Gastrocnemius medialis (tissue), 4 donors: ENCODE results near the gene SLC2A3. TPM values are rescaled to one million over a fixed set of nuclear protein-coding genes. Genes with fewer than 3 reads are reported as not detected.
"Not testable (repeated sequence)": the region's sequence is repeated elsewhere in the genome, so short reads cannot be mapped to it uniquely, and the experiment has no call there.

Source experiments
- ATAC-seq, 2 donors: fragments of 150-250 bp; one replicate each; pipeline ENCODE4 v1.9.1; 2016
- DNase-seq, 2 donors: peaks; one replicate each; pipeline ENCODE4 v3.0.0-alpha.2; 2019
- H3K27ac ChIP-seq, 4 donors: fragments of 200-600 bp; sonication (generic); 1 replicate in 1 of 4; 2 replicates in 3 of 4; pipeline ENCODE4 v1.5.1; 2016 to 2018; ENCODE audit warnings: mild to moderate bottlenecking in 2 of 4, moderate library complexity in 1 of 4
- H3K27me3 ChIP-seq, 3 donors: fragments of 200-600 bp; sonication (generic) in 2 of 3; 1 replicate in 1 of 3; 2 replicates in 2 of 3; pipeline versions ENCODE4 v1.5.1 to v1.6.0; 2016 to 2019; ENCODE audit warnings: mild to moderate bottlenecking in 1 of 3, moderate library complexity in 1 of 3
- H3K36me3 ChIP-seq, 2 donors: fragments of 200-600 bp; sonication (generic) in 1 of 2; one replicate each; pipeline ENCODE4 v1.5.1; 2017 to 2018
- H3K4me1 ChIP-seq, 2 donors: fragments of 200-600 bp; sonication (generic) in 1 of 2; one replicate each; pipeline ENCODE4 v1.5.1; 2016 to 2017; ENCODE audit warnings: mild to moderate bottlenecking in 2 of 2
- H3K4me3 ChIP-seq, 4 donors: fragments of 200-600 bp; sonication (generic) in 3 of 4; 1 replicate in 1 of 4; 2 replicates in 3 of 4; pipeline ENCODE4 v1.5.1; 2016 to 2019; ENCODE audit warnings: mild to moderate bottlenecking in 2 of 4
- H3K9me3 ChIP-seq, 3 donors: fragments of 200-600 bp; sonication (generic) in 2 of 3; 1 replicate in 1 of 3; 2 replicates in 2 of 3; pipeline ENCODE4 v1.5.1; 2016 to 2019
- POLR2A ChIP-seq, 2 donors: fragments of 450-650 bp; IDR thresholded peaks; one replicate each; pipeline ENCODE4 v1.6.1; 2017; ENCODE audit warnings: antibody characterized with exemption in 2 of 2, mild to moderate bottlenecking in 2 of 2, moderate library complexity in 2 of 2
- in situ Hi-C, 4 donors: fragments of 200-750 bp; cut with MboI; loops; one replicate each; pipeline versions ENCODE4 v1.15.0 to v1.8.0; 2017; ENCODE audit warnings: low sequenced_read_pairs in 4 of 4
- intact Hi-C: fragments of 100-400 bp; cut with DNase I; formaldehyde crosslinking; loops from one replicate; pipeline ENCODE4 v1.15.1; 2023; ENCODE audit warnings: low total_unique reads
- total RNA-seq, 4 donors: library from RNA; depleted of rRNA; stranded (reverse); fragments of >200 nt; gene quantifications; one replicate each; pipeline versions ENCODE4 v1.1.0 to v1.2.3, GENCODE V29; 2016
- TF ChIP-seq, protein P1 (sequence below), 5 experiments: fragments of 450-650 bp in 3 of 5; fragments of 200-600 bp in 2 of 5; sonication (generic) in 2 of 5; IDR thresholded peaks in 4 of 5; conservative IDR thresholded peaks in 1 of 5; 1 replicate in 4 of 5; 2 replicates in 1 of 5; pipeline ENCODE4 v1.5.1; 2016 to 2019; ENCODE audit warnings: antibody characterized with exemption in 5 of 5, mild to moderate bottlenecking in 3 of 5, moderate library complexity in 3 of 5

SLC2A3 gene
- total RNA-seq, 4 donors from 2014 or later, result 19.3 to 27.2 (median 23.7) TPM

GRCh38 chr12:7951671-7952070 is 15.7 kb upstream of the SLC2A3 start:
- H3K27ac ChIP-seq, result no peak overlapping the region
- no peak overlapping the region for H3K4me3 ChIP-seq
- DNase-seq, result no peak
- intact Hi-C loops, result no loop called here
- H3K36me3 ChIP-seq, result no peaks in the 10 kb centered on the region
- TF ChIP-seq, protein P1, sequence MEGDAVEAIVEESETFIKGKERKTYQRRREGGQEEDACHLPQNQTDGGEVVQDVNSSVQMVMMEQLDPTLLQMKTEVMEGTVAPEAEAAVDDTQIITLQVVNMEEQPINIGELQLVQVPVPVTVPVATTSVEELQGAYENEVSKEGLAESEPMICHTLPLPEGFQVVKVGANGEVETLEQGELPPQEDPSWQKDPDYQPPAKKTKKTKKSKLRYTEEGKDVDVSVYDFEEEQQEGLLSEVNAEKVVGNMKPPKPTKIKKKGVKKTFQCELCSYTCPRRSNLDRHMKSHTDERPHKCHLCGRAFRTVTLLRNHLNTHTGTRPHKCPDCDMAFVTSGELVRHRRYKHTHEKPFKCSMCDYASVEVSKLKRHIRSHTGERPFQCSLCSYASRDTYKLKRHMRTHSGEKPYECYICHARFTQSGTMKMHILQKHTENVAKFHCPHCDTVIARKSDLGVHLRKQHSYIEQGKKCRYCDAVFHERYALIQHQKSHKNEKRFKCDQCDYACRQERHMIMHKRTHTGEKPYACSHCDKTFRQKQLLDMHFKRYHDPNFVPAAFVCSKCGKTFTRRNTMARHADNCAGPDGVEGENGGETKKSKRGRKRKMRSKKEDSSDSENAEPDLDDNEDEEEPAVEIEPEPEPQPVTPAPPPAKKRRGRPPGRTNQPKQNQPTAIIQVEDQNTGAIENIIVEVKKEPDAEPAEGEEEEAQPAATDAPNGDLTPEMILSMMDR (IDR thresholded peaks at IDR 0.05 in 4 of 5, conservative IDR thresholded peaks at IDR 0.05 in 1 of 5), result no peak
- TF ChIP-seq POLR2A (IDR thresholded peaks at IDR 0.05), result no peak
- H3K27me3 ChIP-seq, result no peaks in the 10 kb centered on the region
- no peaks in the 10 kb centered on the region for H3K9me3 ChIP-seq
- no peaks in the 10 kb centered on the region for H3K4me1 ChIP-seq
- in situ Hi-C loops, result no loop called here
- ATAC-seq, result no peak

- H3K4me3 ChIP-seq, H3K27ac ChIP-seq, ATAC-seq, H3K27me3 ChIP-seq, in situ Hi-C loops, intact Hi-C loops, H3K36me3 ChIP-seq, DNase-seq, H3K4me1 ChIP-seq, H3K9me3 ChIP-seq: not testable (repeated sequence)
Measured at GRCh38 chr12:7950230-7950943, 14.4 kb upstream of the SLC2A3 start.

DNA sequence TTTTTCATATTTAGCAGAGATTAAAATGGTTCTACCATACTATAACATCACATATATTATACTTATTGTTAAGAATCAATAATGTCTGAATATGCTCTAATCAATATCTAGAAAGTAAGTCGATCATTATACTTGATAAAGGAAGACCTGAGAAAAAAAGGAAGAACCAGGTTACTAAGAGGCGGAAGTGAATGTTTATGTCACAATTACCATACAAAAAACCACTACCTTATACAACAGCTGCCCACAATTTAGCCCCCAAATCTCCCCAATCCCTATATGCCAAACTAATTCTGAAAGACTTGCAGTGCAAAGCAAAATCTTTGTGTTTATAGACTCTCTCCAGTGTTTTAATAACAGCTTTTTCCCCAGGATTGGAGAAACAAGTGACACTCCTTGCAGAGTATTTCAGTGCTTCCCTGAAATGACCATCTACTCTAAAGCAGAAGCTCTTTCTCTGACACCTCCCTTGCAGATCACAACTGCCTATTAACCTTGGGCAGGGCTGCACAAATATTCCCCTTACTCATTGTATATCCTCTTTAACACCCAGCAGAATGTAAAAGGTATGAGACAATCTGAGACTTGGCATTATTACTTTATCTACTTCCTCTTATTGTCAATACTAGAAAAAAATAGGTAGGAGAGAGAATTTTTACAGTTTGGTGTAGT is 12.7 kb upstream of the SLC2A3 start:
- in situ Hi-C loops, result no loop called here
- DNase-seq (no peak), ATAC-seq (no peak)
- no peaks in the 10 kb centered on the region for H3K36me3 ChIP-seq
- no peaks in the 10 kb centered on the region for H3K9me3 ChIP-seq
- H3K4me3 ChIP-seq, result no peak overlapping the region
- no peak for TF ChIP-seq POLR2A (IDR thresholded peaks at IDR 0.05)
- TF ChIP-seq, protein P1 (IDR thresholded peaks at IDR 0.05 in 4 of 5, conservative IDR thresholded peaks at IDR 0.05 in 1 of 5), result no peak
- H3K27me3 ChIP-seq, result no peaks in the 10 kb centered on the region
- H3K27ac ChIP-seq, result no peak overlapping the region
- intact Hi-C loops, result no loop called here
- no peaks in the 10 kb centered on the region for H3K4me1 ChIP-seq

DNA sequence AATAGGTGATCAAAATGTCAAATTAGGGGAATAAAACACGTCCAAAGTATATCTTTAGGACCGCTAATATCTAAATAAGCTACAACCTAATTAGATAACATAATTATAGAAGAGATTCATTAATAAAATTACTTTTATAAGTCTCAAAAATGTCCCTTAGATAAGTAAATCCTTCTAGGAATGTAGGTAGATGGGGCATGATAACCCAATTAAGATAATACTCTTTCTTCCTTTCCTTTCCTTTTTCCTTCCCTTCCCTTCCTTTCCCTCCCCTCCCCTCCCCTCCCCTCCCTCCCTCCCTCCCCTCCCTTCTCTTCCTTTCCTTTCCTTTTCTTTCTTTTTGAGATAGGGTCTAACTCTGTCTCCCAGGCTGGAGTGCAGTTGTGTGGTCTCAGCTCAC is 11.0 kb upstream of the SLC2A3 start:
- TF ChIP-seq, protein P1 (IDR thresholded peaks at IDR 0.05 in 4 of 5, conservative IDR thresholded peaks at IDR 0.05 in 1 of 5), result no peak
- no peak for TF ChIP-seq POLR2A (IDR thresholded peaks at IDR 0.05)
- H3K36me3 ChIP-seq, result no peaks in the 10 kb centered on the region
- H3K4me3 ChIP-seq, result no peak overlapping the region
- intact Hi-C loops, result no loop called here
- no peaks in the 10 kb centered on the region for H3K27me3 ChIP-seq
- in situ Hi-C loops, result no loop called here
- DNase-seq (no peak), ATAC-seq (no peak)
- H3K4me1 ChIP-seq, result no peaks in the 10 kb centered on the region
- no peak overlapping the region for H3K27ac ChIP-seq
- no peaks in the 10 kb centered on the region for H3K9me3 ChIP-seq

GRCh38 chr12:7944760-7945159 is 8.8 kb upstream of the SLC2A3 start:
- H3K9me3 ChIP-seq, H3K4me3 ChIP-seq, H3K27ac ChIP-seq, in situ Hi-C loops, H3K27me3 ChIP-seq, DNase-seq, H3K4me1 ChIP-seq, intact Hi-C loops, ATAC-seq, H3K36me3 ChIP-seq: not testable (repeated sequence)
